LNCAP (cell line): ENCODE results near the gene KRTAP4-5.

ENCODE experiments used
- CTCF ChIP-seq: fragments of 450-650 bp; IDR thresholded peaks from 2 replicates; pipeline ENCODE4 v1.5.1; 2017; ENCODE audit warnings: mild to moderate bottlenecking

KRTAP4-5 gene

GRCh38 chr17:41178843-41179616, 29.4 kb upstream of the KRTAP4-5 start:
- no peak for TF ChIP-seq CTCF

- no peak for TF ChIP-seq CTCF
Observed at GRCh38 chr17:41178341-41178740, 28.7 kb upstream of the KRTAP4-5 start.

- no peak for TF ChIP-seq CTCF
Observed at GRCh38 chr17:41177727-41178271, 28.2 kb upstream of the KRTAP4-5 start, which contains the start of gene KRTAP4-2. Gene KRTAP4-2, minus strand, starts transcription at chr17:41178221. Its CDS starts 57 bp downstream, at chr17:41178164.

DNA sequence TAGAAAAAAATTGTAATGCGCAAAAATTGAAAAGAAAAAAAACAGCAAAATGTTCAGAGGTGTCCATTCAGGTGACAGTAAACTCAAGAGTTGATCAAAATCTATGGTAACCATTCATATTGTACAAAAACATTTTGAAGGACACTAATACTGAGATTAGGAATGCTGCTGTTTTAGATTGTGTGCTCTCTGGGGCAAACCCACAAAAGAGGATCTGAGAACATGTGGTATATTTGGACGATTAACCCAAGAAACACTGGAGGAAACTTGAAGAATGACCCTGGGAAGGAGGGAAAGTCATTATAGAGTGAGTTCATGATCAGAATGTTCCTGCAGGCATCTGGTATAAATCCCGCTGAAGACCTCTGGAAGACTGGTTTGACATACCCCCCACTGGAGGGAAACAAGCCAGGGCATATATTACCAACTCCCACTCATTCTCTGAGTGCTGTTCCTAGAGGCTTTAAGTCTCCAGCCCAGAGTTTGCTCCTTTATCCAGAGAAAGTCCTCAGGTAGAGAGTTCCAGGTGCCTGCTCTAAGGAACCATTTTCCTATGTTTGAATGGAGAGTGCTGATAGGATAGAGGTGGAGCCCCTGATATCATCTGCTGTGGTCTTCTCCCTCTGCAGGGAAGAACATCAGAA, 27.2 kb upstream of the KRTAP4-5 start:
- TF ChIP-seq CTCF, result no peak

DNA sequence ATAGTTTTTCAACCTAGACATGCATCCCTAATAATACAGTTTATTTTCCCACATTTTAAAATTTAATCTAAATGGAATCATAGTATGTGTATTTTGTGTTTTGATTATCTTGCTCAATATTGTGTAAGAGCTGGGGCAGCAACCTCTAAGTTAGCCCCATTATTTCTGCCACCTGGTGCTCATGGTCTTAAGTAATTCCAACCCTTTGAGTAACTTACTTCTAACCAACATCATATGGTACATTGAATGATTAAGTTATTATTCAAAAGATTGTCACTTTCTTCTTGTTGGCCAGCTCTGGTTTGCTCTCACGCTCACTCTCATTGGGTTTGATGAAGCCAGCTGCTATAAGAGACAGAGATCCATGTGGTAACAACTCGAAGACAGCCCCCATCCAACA, 22.3 kb upstream of the KRTAP4-5 start:
- no peak for TF ChIP-seq CTCF

DNA sequence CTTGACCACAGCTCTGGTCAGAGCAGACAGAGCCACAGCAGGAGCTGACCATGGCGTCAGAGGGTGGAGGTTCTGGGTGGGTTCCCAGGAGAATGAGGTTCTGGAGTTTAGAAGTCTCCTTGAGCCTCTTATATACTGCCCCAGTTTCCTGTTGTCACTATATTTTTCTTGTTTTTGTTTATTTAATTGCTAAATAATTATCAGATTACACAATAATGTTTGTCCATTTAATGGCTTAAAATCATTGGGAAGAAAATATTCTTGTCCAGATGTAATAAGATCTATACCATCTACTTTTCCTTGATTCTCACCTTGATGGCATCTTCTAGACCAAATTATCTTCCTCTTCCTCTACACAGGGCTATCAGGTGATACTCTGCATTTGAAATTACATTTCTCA, 18.5 kb upstream of the KRTAP4-5 start, which contains the start of gene KRTAP4-3:
Gene KRTAP4-3 (minus strand): TSS at position 101 of the 400 bp plus-strand sequence. CDS start 49 bp downstream, at position 52.
- no peak for TF ChIP-seq CTCF

GRCh38 chr17:41167561-41167960, 17.9 kb upstream of the KRTAP4-5 start:
- TF ChIP-seq CTCF, result no peak
